WTC11 (cell line): Measurements from ENCODE around the gene MYL6B. TPM values are rescaled to one million over a fixed set of nuclear protein-coding genes. Genes with fewer than 3 reads are reported as not detected.

Source experiments
- ATAC-seq: fragments of 200-7000 bp; cut with Tn5 transposase; 2 replicates; pipeline ENCODE4 v1.10.0; 2021; ENCODE audit warnings: mild to moderate bottlenecking, moderate library complexity
- CTCF ChIA-PET: fragments of 300-600 bp; sonication (Branson Sonifier 250); formaldehyde crosslinking; loops from one replicate; lab custom pipeline; 2021; ENCODE audit warnings: antibody characterized with exemption; lab: Charles Lee
- POLR2A ChIA-PET: fragments of 350-600 bp; sonication (Branson Sonifier 250); formaldehyde crosslinking; loops from one replicate; lab custom pipeline; 2021; ENCODE audit warnings: antibody characterized with exemption; lab: Charles Lee
- DNase-seq: peaks from one replicate; pipeline ENCODE4 v3.0.0; 2021; ENCODE audit warnings: low spot score
- H3K27ac Mint-ChIP-seq: 2 replicates; pipeline ENCODE4 v1.8.0; 2021; ENCODE audit warnings: mixed read lengths
- H3K27me3 Mint-ChIP-seq: 2 replicates; pipeline ENCODE4 v1.8.0; 2021; ENCODE audit warnings: low read depth, mild to moderate bottlenecking, moderate library complexity, mixed read lengths
- H3K36me3 Mint-ChIP-seq: 2 replicates; pipeline ENCODE4 v1.8.0; 2021; ENCODE audit warnings: mixed read lengths
- H3K4me1 Mint-ChIP-seq: 2 replicates; pipeline ENCODE4 v1.8.0; 2022; ENCODE audit warnings: mixed read lengths
- H3K4me3 Mint-ChIP-seq: 2 replicates; pipeline ENCODE4 v1.8.0; 2021; ENCODE audit warnings: mild to moderate bottlenecking, moderate library complexity, mixed read lengths
- H3K9me3 Mint-ChIP-seq: 2 replicates; pipeline ENCODE4 v1.8.0; 2021; ENCODE audit warnings: mixed read lengths
- AR ChIP-seq: fragments of 250-450 bp; sonication (Bioruptor Pico); IDR thresholded peaks from 2 replicates; pipeline ENCODE4 v1.9.0; 2021; ENCODE audit warnings: mild to moderate bottlenecking
- FOXP1 ChIP-seq: sonication (generic); formaldehyde crosslinking; IDR thresholded peaks from 2 replicates; pipeline ENCODE4 v1.8.0; 2022; ENCODE audit warnings: missing genetic modification reagents, mild to moderate bottlenecking, moderate library complexity, borderline replicate concordance
- GTF2I ChIP-seq: fragments of 250-450 bp; sonication (Bioruptor Pico); conservative IDR thresholded peaks from 2 replicates; pipeline ENCODE4 v1.4.0; 2021; ENCODE audit warnings: mild to moderate bottlenecking
- KAT7 ChIP-seq: sonication (generic); formaldehyde crosslinking; IDR thresholded peaks from 2 replicates; pipeline ENCODE4 v1.8.1; 2023; ENCODE audit warnings: missing genetic modification reagents, mild to moderate bottlenecking, borderline replicate concordance
- MAX ChIP-seq: sonication (generic); formaldehyde crosslinking; IDR thresholded peaks from 2 replicates; pipeline ENCODE4 v1.8.0; 2022; ENCODE audit warnings: mild to moderate bottlenecking, missing genetic modification reagents
- NFATC4 ChIP-seq: fragments of 250-450 bp; sonication (Bioruptor Pico); IDR thresholded peaks from 2 replicates; pipeline ENCODE4 v1.9.0; 2021; ENCODE audit warnings: mild to moderate bottlenecking
- PRDM15 ChIP-seq: sonication (generic); formaldehyde crosslinking; IDR thresholded peaks from 2 replicates; pipeline ENCODE4 v1.8.0; 2022; ENCODE audit warnings: missing genetic modification reagents
- PREB ChIP-seq: sonication (generic); formaldehyde crosslinking; IDR thresholded peaks from 2 replicates; pipeline ENCODE4 v1.8.1; 2022; ENCODE audit warnings: mild to moderate bottlenecking, missing genetic modification reagents, moderate library complexity, borderline replicate concordance
- PRRX2 ChIP-seq: fragments of 250-450 bp; sonication (Bioruptor Pico); IDR thresholded peaks from 2 replicates; pipeline ENCODE4 v1.8.0; 2021; ENCODE audit warnings: mild to moderate bottlenecking
- RORB ChIP-seq: fragments of 250-450 bp; sonication (Bioruptor Pico); IDR thresholded peaks from 2 replicates; pipeline ENCODE4 v1.9.0; 2021; ENCODE audit warnings: mild to moderate bottlenecking
- TCF7 ChIP-seq: sonication (generic); formaldehyde crosslinking; IDR thresholded peaks from 2 replicates; pipeline ENCODE4 v1.8.0; 2022; ENCODE audit warnings: mild to moderate bottlenecking, low read depth, missing genetic modification reagents, moderate library complexity
- TP53 ChIP-seq: sonication (generic); formaldehyde crosslinking; IDR thresholded peaks from 2 replicates; pipeline ENCODE4 v1.8.1; 2023; ENCODE audit warnings: mild to moderate bottlenecking, missing genetic modification reagents
- ZNF423 ChIP-seq: fragments of 250-450 bp; sonication (Bioruptor Pico); IDR thresholded peaks from 2 replicates; pipeline ENCODE4 v2.1.2; 2022; ENCODE audit warnings: mild to moderate bottlenecking, moderate library complexity
- ZNF671 ChIP-seq: fragments of 250-450 bp; sonication (Bioruptor Pico); IDR thresholded peaks from 2 replicates; pipeline ENCODE4 v1.8.0; 2021; ENCODE audit warnings: mild to moderate bottlenecking
- total RNA-seq: library from RNA; stranded (reverse); gene quantifications from 3 replicates; pipeline ENCODE4 v1.2.3, GENCODE V29; 2021

MYL6B gene
- total RNA-seq, 1 experiment from 2014 or later = 173 TPM

- ATAC-seq = no peak
- Mint-ChIP-seq H3K36me3 (peaks cover 81% of the 10 kb centered on the region), H3K27ac (no peak overlapping the region), H3K9me3 (no peaks in the 10 kb centered on the region), H3K27me3 (no peaks in the 10 kb centered on the region), H3K4me3 (no peak overlapping the region), H3K4me1 (peaks cover 38% of the 10 kb centered on the region)
- ChIA-PET CTCF (interaction anchor here (1.1 kb wide), 1 partner anchor 94 kb away, joined by 3 read pairs; the partner anchor contains the start of gene ANKRD52), POLR2A (interaction anchor here (1.3 to 7.2 kb wide), 7 partner anchors 8 to 93 kb away, joined by 3 to 104 read pairs (median 9); partner anchors contain the start of genes ESYT1, RNF41 and SMARCC2)
- TF ChIP-seq NFATC4 = peak; percentile 6; the same call in 1 of the 2 replicates
- TF ChIP-seq PRRX2 = peak; percentile 50; the same call in 1 of the 2 replicates
- no peak for TF ChIP-seq FOXP1 (CRISPR knock-in tag)
- no peak for TF ChIP-seq GTF2I
- TF ChIP-seq TP53 = no peak
- DNase-seq = no peak
Measured at GRCh38 chr12:56164345-56164729, 11.9 kb downstream of the MYL6B start.

- CTCF ChIA-PET = interaction anchor here (1.3 kb wide), 1 partner anchor 24 kb away, joined by 8 read pairs; the partner anchor contains the start of gene SMARCC2
- ATAC-seq (no peak), DNase-seq (no peak)
- H3K4me1 Mint-ChIP-seq = peaks cover 27% of the 10 kb centered on the region
- H3K36me3 Mint-ChIP-seq = peaks cover 81% of the 10 kb centered on the region
- H3K9me3 Mint-ChIP-seq = no peaks in the 10 kb centered on the region
- H3K4me3 Mint-ChIP-seq = no peak overlapping the region
- no peaks in the 10 kb centered on the region for H3K27me3 Mint-ChIP-seq
- H3K27ac Mint-ChIP-seq = no peak overlapping the region
- POLR2A ChIA-PET = interaction anchor here (1.0 to 1.6 kb wide), 6 partner anchors 11 to 39 kb away, joined by 3 to 11 read pairs (median 4); partner anchors contain the start of genes ESYT1 and SMARCC2
- TF ChIP-seq AR (CRISPR knock-in tag) = peak; percentile 83; the same call in 1 of the 2 replicates
- TF ChIP-seq PREB (CRISPR knock-in tag) = no peak
Measured at GRCh38 chr12:56165369-56165768, 13.0 kb downstream of the MYL6B start.

GRCh38 chr12:56169229-56169759 lies 16.9 kb downstream of the MYL6B start:
- Mint-ChIP-seq H3K9me3 (no peaks in the 10 kb centered on the region), H3K27me3 (no peaks in the 10 kb centered on the region), H3K36me3 (peaks cover 87% of the 10 kb centered on the region), H3K27ac (no peak overlapping the region), H3K4me1 (no peaks in the 10 kb centered on the region), H3K4me3 (no peak overlapping the region)
- ATAC-seq (no peak), DNase-seq (no peak)
- CTCF ChIA-PET = no interaction called here
- POLR2A ChIA-PET = no interaction called here
- no peak for TF ChIP-seq TCF7 (CRISPR knock-in tag)
- TF ChIP-seq RORB = no peak
- TF ChIP-seq PRRX2 = no peak
- TF ChIP-seq PRDM15 (CRISPR knock-in tag) = no peak
- no peak for TF ChIP-seq KAT7 (CRISPR knock-in tag)
- no peak for TF ChIP-seq MAX (CRISPR knock-in tag)
- TF ChIP-seq ZNF671 (CRISPR knock-in tag) = no peak
- no peak for TF ChIP-seq ZNF423
- no peak for TF ChIP-seq GTF2I
